ENCODE data around the gene ARFGAP3. TPM values are rescaled to one million over a fixed set of nuclear protein-coding genes. Genes with fewer than 3 reads are reported as not detected.

The ARFGAP3 gene
- total RNA-seq, 1 donor from 2014 or later, result 39.9 TPM

DNA sequence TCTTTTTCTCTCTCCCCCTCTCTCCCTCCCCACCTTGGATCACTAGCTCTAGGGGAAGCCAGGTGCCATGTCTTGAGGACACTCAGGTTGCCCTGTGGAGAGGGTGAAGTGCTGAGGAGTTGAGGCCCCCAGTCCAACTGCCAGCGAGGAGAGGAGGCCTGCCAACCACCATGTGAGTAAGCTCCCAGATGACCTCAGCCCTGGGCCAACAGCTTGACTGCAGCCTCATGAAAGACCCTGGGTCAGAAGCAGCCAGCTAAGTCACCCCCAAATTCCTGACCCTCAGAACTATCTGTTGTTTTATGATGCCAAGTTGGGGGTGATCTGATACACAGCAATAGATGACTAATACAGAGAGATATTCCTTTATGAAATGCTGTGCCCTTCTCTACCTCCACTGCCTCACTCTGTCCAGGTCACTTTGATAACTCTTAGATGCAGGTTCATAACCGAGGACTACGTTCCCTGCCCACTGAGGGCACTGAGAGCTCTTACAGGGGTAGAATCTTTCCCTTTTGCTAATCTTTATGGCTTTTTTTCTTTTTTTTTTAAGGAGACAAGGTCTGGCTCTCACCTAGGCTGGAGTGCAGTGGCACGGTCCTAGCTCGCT, 8.0 kb downstream of the ARFGAP3 start:
- ATAC-seq (peak in 1 of 2 donors; percentile 48), DNase-seq (no peak)
- no peaks in the 10 kb centered on the region for H3K27me3 ChIP-seq (ENCODE audit: low read depth)
- intact Hi-C loops (cut with DNase I), result no loop called here
- TF ChIP-seq, protein P1, sequence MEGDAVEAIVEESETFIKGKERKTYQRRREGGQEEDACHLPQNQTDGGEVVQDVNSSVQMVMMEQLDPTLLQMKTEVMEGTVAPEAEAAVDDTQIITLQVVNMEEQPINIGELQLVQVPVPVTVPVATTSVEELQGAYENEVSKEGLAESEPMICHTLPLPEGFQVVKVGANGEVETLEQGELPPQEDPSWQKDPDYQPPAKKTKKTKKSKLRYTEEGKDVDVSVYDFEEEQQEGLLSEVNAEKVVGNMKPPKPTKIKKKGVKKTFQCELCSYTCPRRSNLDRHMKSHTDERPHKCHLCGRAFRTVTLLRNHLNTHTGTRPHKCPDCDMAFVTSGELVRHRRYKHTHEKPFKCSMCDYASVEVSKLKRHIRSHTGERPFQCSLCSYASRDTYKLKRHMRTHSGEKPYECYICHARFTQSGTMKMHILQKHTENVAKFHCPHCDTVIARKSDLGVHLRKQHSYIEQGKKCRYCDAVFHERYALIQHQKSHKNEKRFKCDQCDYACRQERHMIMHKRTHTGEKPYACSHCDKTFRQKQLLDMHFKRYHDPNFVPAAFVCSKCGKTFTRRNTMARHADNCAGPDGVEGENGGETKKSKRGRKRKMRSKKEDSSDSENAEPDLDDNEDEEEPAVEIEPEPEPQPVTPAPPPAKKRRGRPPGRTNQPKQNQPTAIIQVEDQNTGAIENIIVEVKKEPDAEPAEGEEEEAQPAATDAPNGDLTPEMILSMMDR (IDR thresholded peaks at IDR 0.05), result no peak
- peaks cover 35% of the 10 kb centered on the region for H3K36me3 ChIP-seq
- no peak overlapping the region for H3K27ac ChIP-seq
- H3K4me3 ChIP-seq, result no peak overlapping the region
- H3K4me1 ChIP-seq, result no peaks in the 10 kb centered on the region
- H3K9me3 ChIP-seq, result no peaks in the 10 kb centered on the region

DNA sequence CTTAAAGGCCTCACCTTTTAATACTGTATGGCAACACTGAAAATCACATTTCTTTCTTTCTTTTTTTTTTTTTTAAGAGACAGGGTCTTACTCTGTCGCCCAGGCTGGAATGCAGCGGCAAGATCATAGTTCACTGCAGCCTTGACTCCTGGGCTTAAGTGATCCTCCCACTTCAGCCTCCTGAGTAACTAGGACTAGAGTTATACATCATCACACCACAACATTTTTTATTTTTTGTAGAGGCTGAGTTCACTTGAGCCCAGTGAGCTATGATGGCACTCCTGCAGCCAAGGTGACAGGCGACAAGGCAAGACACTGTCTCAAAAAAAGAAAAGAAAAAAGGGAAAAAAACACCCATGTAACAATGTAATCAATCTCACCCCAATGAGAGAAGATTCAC, 10.0 kb downstream of the ARFGAP3 start:
- Histone ChIP-seq H3K4me1 (no peaks in the 10 kb centered on the region), H3K36me3 (peaks cover 41% of the 10 kb centered on the region), H3K27me3 (ENCODE audit: low read depth) (no peaks in the 10 kb centered on the region), H3K4me3 (no peak overlapping the region), H3K9me3 (no peaks in the 10 kb centered on the region), H3K27ac (no peak overlapping the region)
- no peak for ATAC-seq
- intact Hi-C loops (cut with DNase I), result no loop called here
- no peak for DNase-seq
- TF ChIP-seq, protein P1 (IDR thresholded peaks at IDR 0.05), result no peak

DNA sequence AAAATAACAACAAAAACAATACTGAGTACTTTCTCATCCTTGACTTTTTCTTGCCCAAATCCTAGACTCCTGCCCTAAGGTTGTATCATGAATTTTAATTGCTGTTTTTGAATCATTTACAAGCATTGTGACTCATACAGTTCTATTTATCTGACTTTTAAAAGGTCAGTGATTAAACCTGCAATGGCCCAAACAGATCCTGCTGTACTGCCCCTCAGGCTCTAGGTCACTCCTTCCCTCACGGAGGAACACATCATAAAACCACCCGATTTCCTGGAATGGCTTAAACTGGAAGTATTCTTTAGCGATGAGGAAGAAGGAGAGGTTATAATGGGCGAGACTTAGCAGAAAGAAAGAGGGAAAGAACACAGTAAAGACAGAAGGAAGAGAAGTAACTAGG, 12.3 kb downstream of the ARFGAP3 start:
- Histone ChIP-seq H3K9me3 (no peaks in the 10 kb centered on the region), H3K27ac (no peak overlapping the region), H3K4me1 (peaks cover 3% of the 10 kb centered on the region), H3K36me3 (peaks cover 64% of the 10 kb centered on the region), H3K27me3 (ENCODE audit: low read depth) (no peaks in the 10 kb centered on the region), H3K4me3 (no peak overlapping the region)
- TF ChIP-seq, protein P1 (IDR thresholded peaks at IDR 0.05), result no peak
- no peak for DNase-seq
- ATAC-seq, result peak in 1 of 2 donors; percentile 16
- intact Hi-C loops (cut with DNase I), result no loop called here

DNA sequence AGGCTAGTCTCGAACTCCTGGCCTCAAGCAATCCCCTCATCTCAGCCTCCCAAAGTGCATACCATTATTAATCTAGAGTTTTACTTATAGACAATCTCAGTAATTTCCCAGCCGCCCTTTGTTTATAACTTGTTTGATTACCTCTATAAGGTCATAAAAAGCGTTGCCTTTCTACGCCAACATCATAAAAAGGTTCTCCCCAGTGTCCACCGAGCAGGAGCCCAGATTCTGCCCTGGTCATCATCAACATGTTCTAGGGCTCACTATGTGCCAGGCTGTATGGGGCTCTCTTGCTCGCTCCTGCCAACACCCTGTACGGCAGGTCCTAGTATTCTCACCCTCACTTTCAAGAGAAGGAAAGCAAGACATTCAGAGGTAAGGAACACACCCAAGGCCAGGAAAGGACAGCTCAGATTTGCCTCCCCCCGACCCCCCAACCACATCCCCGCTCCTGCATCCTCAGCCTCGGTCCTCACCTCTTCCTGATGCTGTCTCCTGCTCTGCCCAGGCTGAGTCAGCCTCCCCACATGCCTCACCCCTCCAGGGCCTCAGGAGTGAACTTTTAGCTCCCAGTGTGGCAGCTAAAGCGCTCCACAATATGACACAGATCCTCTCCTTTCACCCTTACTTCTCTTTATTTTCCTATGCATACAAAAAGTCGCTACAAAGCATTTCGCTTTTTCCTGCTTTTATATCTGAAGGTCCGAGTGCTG, 14.3 kb downstream of the ARFGAP3 start:
- intact Hi-C loops (cut with DNase I), result no loop called here
- H3K4me3 ChIP-seq, result no peak overlapping the region
- no peaks in the 10 kb centered on the region for H3K27me3 ChIP-seq (ENCODE audit: low read depth)
- peaks cover 7% of the 10 kb centered on the region for H3K4me1 ChIP-seq
- no peaks in the 10 kb centered on the region for H3K9me3 ChIP-seq
- no peak overlapping the region for H3K27ac ChIP-seq
- ATAC-seq, result no peak
- no peak for DNase-seq
- H3K36me3 ChIP-seq, result peaks cover 83% of the 10 kb centered on the region
- TF ChIP-seq, protein P1 (IDR thresholded peaks at IDR 0.05), result no peak

DNA sequence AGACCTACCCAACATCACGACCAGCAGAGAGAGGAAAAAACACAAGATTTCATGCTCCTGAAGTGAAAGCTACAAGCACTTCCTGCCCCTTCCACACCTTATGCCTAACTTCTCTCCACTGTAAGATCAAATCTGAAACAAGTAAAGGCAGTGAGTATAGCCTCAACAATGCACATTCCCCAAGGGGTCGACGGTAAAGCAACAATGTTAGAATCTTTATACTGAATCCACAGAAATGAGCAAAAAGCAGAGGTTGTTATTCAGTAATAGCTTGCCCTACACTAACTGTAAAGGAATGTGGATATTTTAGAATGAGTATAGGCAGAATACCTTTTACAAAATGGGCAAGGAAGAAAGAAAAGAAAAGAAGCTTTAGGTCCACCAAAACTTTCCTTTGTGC, 15.6 kb downstream of the ARFGAP3 start:
- Histone ChIP-seq H3K9me3 (no peaks in the 10 kb centered on the region), H3K4me1 (peaks cover 7% of the 10 kb centered on the region), H3K4me3 (no peak overlapping the region), H3K36me3 (peaks cover 87% of the 10 kb centered on the region), H3K27ac (no peak overlapping the region), H3K27me3 (ENCODE audit: low read depth) (no peaks in the 10 kb centered on the region)
- TF ChIP-seq, protein P1 (IDR thresholded peaks at IDR 0.05), result no peak
- intact Hi-C loops (cut with DNase I), result no loop called here
- no peak for ATAC-seq
- no peak for DNase-seq

All from lower lobe of right lung (tissue), 2 donors.